ENCODE results near the gene TAF1B.

Gene TAF1B

DNA sequence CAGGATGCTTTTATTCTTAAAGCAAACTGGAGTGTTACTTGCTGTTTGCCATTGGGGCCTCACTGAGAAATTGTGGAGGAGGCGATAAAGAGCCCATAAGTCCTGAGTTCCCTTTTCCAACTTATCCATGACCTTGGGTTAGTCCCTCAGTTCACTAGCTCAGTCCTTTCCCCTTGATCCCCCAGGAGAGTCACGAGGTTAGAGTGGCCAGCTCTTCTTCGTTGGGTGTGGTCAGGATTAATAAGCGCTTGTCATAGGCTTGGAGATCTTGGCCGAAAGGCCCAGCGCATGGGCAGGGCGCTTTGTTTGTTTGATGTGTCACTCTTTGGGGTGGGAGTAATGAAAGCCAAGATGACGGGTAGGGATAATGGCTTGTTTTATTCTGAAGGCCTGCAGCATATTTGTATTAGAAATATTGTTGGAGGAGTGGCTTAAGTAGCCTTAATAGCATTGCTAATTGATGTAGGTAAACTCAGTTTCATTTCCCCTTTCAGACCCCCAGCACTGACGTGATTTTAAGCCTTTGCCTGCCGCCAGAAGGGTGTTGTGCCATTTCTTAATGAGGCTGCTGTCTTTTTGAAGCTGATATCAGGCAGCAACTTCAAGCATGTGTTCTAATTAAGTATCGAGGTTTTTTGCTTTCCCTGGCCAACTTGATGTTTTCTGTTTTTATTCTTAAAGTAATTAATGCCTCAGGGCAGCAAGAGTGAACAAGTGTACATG, 123.9 kb downstream of the TAF1B start:
- DNase-seq, result no peak
- Histone ChIP-seq H3K4ac (ENCODE audit: low read depth in 1 of 2, low read length in 2 of 2) (no peak overlapping the region), H3K4me1 (ENCODE audit: control insufficient read depth, insufficient read depth, low read depth, low read length) (no peaks in the 10 kb centered on the region), H3K23ac (ENCODE audit: low read length in 2 of 2) (no peak overlapping the region), H3K27me3 (ENCODE audit: control insufficient read depth in 1 of 2, insufficient read depth in 1 of 2, low read length in 2 of 2) (no peaks in the 10 kb centered on the region), H3K36me3 (ENCODE audit: control insufficient read depth in 1 of 2, insufficient read depth in 2 of 2, low read depth in 1 of 2, low read length in 2 of 2) (no peaks in the 10 kb centered on the region), H2BK12ac (ENCODE audit: low read length in 2 of 2) (no peak overlapping the region), H4K91ac (ENCODE audit: low read length) (no peak overlapping the region), H3K18ac (ENCODE audit: low read depth in 1 of 2, low read length in 2 of 2) (no peak overlapping the region), H2AFZ (ENCODE audit: low read depth, low read length) (no peak overlapping the region), H3K4me2 (ENCODE audit: low read length, poor library complexity, severe bottlenecking) (no peak overlapping the region), H3K14ac (ENCODE audit: low read length in 2 of 2) (no peak overlapping the region), H3K79me1 (replicated peaks; ENCODE audit: low read length, poor library complexity, severe bottlenecking) (no peaks in the 10 kb centered on the region), H3K9ac (ENCODE audit: low read length) (peak overlapping the region; percentile 23), H2BK5ac (ENCODE audit: low read depth, low read length, poor library complexity, severe bottlenecking) (no peak overlapping the region), H3K27ac (ENCODE audit: low read length, poor library complexity, severe bottlenecking) (no peak overlapping the region), H2BK120ac (ENCODE audit: low read depth, low read length) (no peak overlapping the region), H3K4me3 (ENCODE audit: insufficient read depth in 1 of 2, low read depth in 1 of 2, low read length in 2 of 2) (no peak overlapping the region), H3K9me3 (ENCODE audit: control insufficient read depth, low read length) (no peaks in the 10 kb centered on the region), H2BK15ac (ENCODE audit: low read depth, poor library complexity, severe bottlenecking) (peak overlapping the region; percentile 60), H4K8ac (ENCODE audit: low read length) (no peak overlapping the region), H2AK5ac (ENCODE audit: low read length, severe bottlenecking) (no peak overlapping the region)
- 94% methylated on average over 11 of the region's 11 CpGs for WGBS

- WGBS, result 73% methylated on average over 10 of the region's 10 CpGs
- Histone ChIP-seq H3K4me3 (ENCODE audit: insufficient read depth in 1 of 2, low read depth in 1 of 2, low read length in 2 of 2) (no peak overlapping the region), H3K9ac (ENCODE audit: low read length) (no peak overlapping the region), H2BK15ac (ENCODE audit: low read depth, poor library complexity, severe bottlenecking) (no peak overlapping the region), H3K36me3 (ENCODE audit: control insufficient read depth in 1 of 2, insufficient read depth in 2 of 2, low read depth in 1 of 2, low read length in 2 of 2) (no peaks in the 10 kb centered on the region), H3K23ac (ENCODE audit: low read length in 2 of 2) (no peak overlapping the region), H3K79me1 (replicated peaks; ENCODE audit: low read length, poor library complexity, severe bottlenecking) (no peaks in the 10 kb centered on the region), H3K27me3 (ENCODE audit: control insufficient read depth in 1 of 2, insufficient read depth in 1 of 2, low read length in 2 of 2) (no peaks in the 10 kb centered on the region), H2BK5ac (ENCODE audit: low read depth, low read length, poor library complexity, severe bottlenecking) (no peak overlapping the region), H3K9me3 (ENCODE audit: control insufficient read depth, low read length) (no peaks in the 10 kb centered on the region), H4K91ac (ENCODE audit: low read length) (no peak overlapping the region), H3K4ac (ENCODE audit: low read depth in 1 of 2, low read length in 2 of 2) (no peak overlapping the region), H3K18ac (ENCODE audit: low read depth in 1 of 2, low read length in 2 of 2) (no peak overlapping the region), H2BK120ac (ENCODE audit: low read depth, low read length) (no peak overlapping the region), H4K8ac (ENCODE audit: low read length) (no peak overlapping the region), H3K27ac (ENCODE audit: low read length, poor library complexity, severe bottlenecking) (no peak overlapping the region), H3K4me2 (ENCODE audit: low read length, poor library complexity, severe bottlenecking) (no peak overlapping the region), H2AFZ (ENCODE audit: low read depth, low read length) (no peak overlapping the region), H3K14ac (ENCODE audit: low read length in 2 of 2) (no peak overlapping the region), H3K4me1 (ENCODE audit: control insufficient read depth, insufficient read depth, low read depth, low read length) (peaks cover 7% of the 10 kb centered on the region), H2BK12ac (ENCODE audit: low read length in 2 of 2) (no peak overlapping the region), H2AK5ac (ENCODE audit: low read length, severe bottlenecking) (no peak overlapping the region)
- DNase-seq, result peak; percentile 11
Measured at GRCh38 chr2:9968553-9969497, 125.6 kb downstream of the TAF1B start.

GRCh38 chr2:9970200-9971044, 127.1 kb downstream of the TAF1B start:
- peak overlapping the region; percentile 58 for H3K9ac ChIP-seq (ENCODE audit: low read length)
- H3K4me1 ChIP-seq (ENCODE audit: control insufficient read depth, insufficient read depth, low read depth, low read length), result peaks cover 11% of the 10 kb centered on the region
- H2BK15ac ChIP-seq (ENCODE audit: low read depth, poor library complexity, severe bottlenecking), result no peak overlapping the region
- no peak overlapping the region for H4K91ac ChIP-seq (ENCODE audit: low read length)
- H2BK120ac ChIP-seq (ENCODE audit: low read depth, low read length), result no peak overlapping the region
- no peak overlapping the region for H2BK12ac ChIP-seq (ENCODE audit: low read length in 2 of 2)
- H3K27me3 ChIP-seq (ENCODE audit: control insufficient read depth in 1 of 2, insufficient read depth in 1 of 2, low read length in 2 of 2), result no peaks in the 10 kb centered on the region
- no peaks in the 10 kb centered on the region for H3K9me3 ChIP-seq (ENCODE audit: control insufficient read depth, low read length)
- no peak overlapping the region for H2BK5ac ChIP-seq (ENCODE audit: low read depth, low read length, poor library complexity, severe bottlenecking)
- H3K14ac ChIP-seq (ENCODE audit: low read length in 2 of 2), result no peak overlapping the region
- no peak overlapping the region for H4K8ac ChIP-seq (ENCODE audit: low read length)
- no peak overlapping the region for H3K4ac ChIP-seq (ENCODE audit: low read depth in 1 of 2, low read length in 2 of 2)
- peak overlapping the region in 1 of 2 experiments; percentile 8 for H3K4me3 ChIP-seq (ENCODE audit: insufficient read depth in 1 of 2, low read depth in 1 of 2, low read length in 2 of 2)
- H3K4me2 ChIP-seq (ENCODE audit: low read length, poor library complexity, severe bottlenecking), result no peak overlapping the region
- H3K36me3 ChIP-seq (ENCODE audit: control insufficient read depth in 1 of 2, insufficient read depth in 2 of 2, low read depth in 1 of 2, low read length in 2 of 2), result no peaks in the 10 kb centered on the region
- no peak overlapping the region for H3K27ac ChIP-seq (ENCODE audit: low read length, poor library complexity, severe bottlenecking)
- H2AK5ac ChIP-seq (ENCODE audit: low read length, severe bottlenecking), result no peak overlapping the region
- WGBS, result 84% methylated on average over 12 of the region's 12 CpGs
- DNase-seq, result no peak
- H3K79me1 ChIP-seq (replicated peaks; ENCODE audit: low read length, poor library complexity, severe bottlenecking), result no peaks in the 10 kb centered on the region
- no peak overlapping the region for H3K23ac ChIP-seq (ENCODE audit: low read length in 2 of 2)
- no peak overlapping the region for H3K18ac ChIP-seq (ENCODE audit: low read depth in 1 of 2, low read length in 2 of 2)
- no peak overlapping the region for H2AFZ ChIP-seq (ENCODE audit: low read depth, low read length)

All from mesenchymal stem cell (in vitro differentiated cells and primary cell).